H9 (cell line): Measurements from ENCODE around the gene APP. TPM values are rescaled to one million over a fixed set of nuclear protein-coding genes. Genes with fewer than 3 reads are reported as not detected.

Experiments used
- DNase-seq: peaks from one replicate; pipeline ENCODE4 v3.0.0-alpha.2; 2017
- H2AFZ ChIP-seq: one replicate; pipeline ENCODE4 v1.6.1; 2013; ENCODE audit warnings: mild to moderate bottlenecking, low read length, control low read depth, moderate library complexity
- H2AK5ac ChIP-seq: 2 replicates; pipeline ENCODE4 v1.6.1; 2013; ENCODE audit warnings: low read length, control low read depth, mixed read lengths; ENCODE audit not compliant: insufficient read length
- H2BK120ac ChIP-seq: one replicate; pipeline ENCODE4 v1.6.1; 2013; ENCODE audit warnings: low read depth, mild to moderate bottlenecking, low read length, control low read depth, inconsistent platforms; ENCODE audit not compliant: poor library complexity, severe bottlenecking
- H2BK12ac ChIP-seq: 2 replicates; pipeline ENCODE4 v1.6.1; 2013; ENCODE audit warnings: low read length, control low read depth, mixed read lengths, low read depth; ENCODE audit not compliant: insufficient read length
- H2BK15ac ChIP-seq: 2 replicates; pipeline ENCODE4 v1.6.1; 2013; ENCODE audit warnings: low read depth, low read length, control low read depth
- H2BK20ac ChIP-seq: one replicate; pipeline ENCODE4 v1.6.1; 2013; ENCODE audit warnings: low read depth, mild to moderate bottlenecking, low read length, control low read depth, inconsistent platforms; ENCODE audit not compliant: poor library complexity, severe bottlenecking
- H2BK5ac ChIP-seq: 2 replicates; pipeline ENCODE4 v1.6.1; 2013; ENCODE audit warnings: low read length, control low read depth, mixed read lengths; ENCODE audit not compliant: insufficient read length
- H3K14ac ChIP-seq: 2 replicates; pipeline ENCODE4 v1.6.1; 2013; ENCODE audit warnings: low read length, control low read depth; ENCODE audit not compliant: insufficient read depth
- H3K18ac ChIP-seq: 2 replicates; pipeline ENCODE4 v1.6.1; 2013; ENCODE audit warnings: low read depth, mild to moderate bottlenecking, mixed read lengths, low read length, control low read depth; ENCODE audit not compliant: insufficient read length
- H3K23ac ChIP-seq: 2 replicates; pipeline ENCODE4 v1.6.1; 2013; ENCODE audit warnings: low read length, control low read depth, mixed read lengths, low read depth; ENCODE audit not compliant: insufficient read length
- H3K23me2 ChIP-seq: 2 replicates; pipeline ENCODE4 v1.6.1; 2013; ENCODE audit warnings: low read depth, mild to moderate bottlenecking, mixed read lengths, low read length, control low read depth; ENCODE audit not compliant: insufficient read length, poor library complexity, severe bottlenecking
- H3K27ac ChIP-seq: 2 replicates; pipeline ENCODE4 v1.5.1; 2013; ENCODE audit warnings: low read length, control low read depth, mixed read lengths, low read depth; ENCODE audit not compliant: insufficient read length
- H3K27me3 ChIP-seq: 2 replicates; pipeline ENCODE4 v1.6.1; 2013; ENCODE audit warnings: low read length, control low read depth, inconsistent platforms; ENCODE audit not compliant: insufficient read depth
- H3K4ac ChIP-seq: 2 replicates; pipeline ENCODE4 v1.6.1; 2013; ENCODE audit warnings: low read depth, mild to moderate bottlenecking, control low read depth, inconsistent platforms, low read length, moderate library complexity
- H3K4me1 ChIP-seq: 2 replicates; pipeline ENCODE4 v1.6.1; 2013; ENCODE audit warnings: low read length, control low read depth, inconsistent platforms; ENCODE audit not compliant: insufficient read depth
- H3K4me2 ChIP-seq: 2 replicates; pipeline ENCODE4 v1.6.1; 2013; ENCODE audit warnings: low read length, control low read depth, mixed read lengths; ENCODE audit not compliant: insufficient read length, insufficient read depth
- H3K56ac ChIP-seq: 2 replicates; pipeline ENCODE4 v1.6.1; 2013; ENCODE audit warnings: low read depth, mild to moderate bottlenecking, mixed read lengths, low read length, control low read depth; ENCODE audit not compliant: insufficient read length
- H3K79me1 ChIP-seq: 2 replicates; pipeline ENCODE4 v1.6.1; 2013; ENCODE audit warnings: low read depth, mild to moderate bottlenecking, moderate library complexity, low read length, control low read depth, inconsistent platforms; ENCODE audit not compliant: insufficient read depth, poor library complexity, severe bottlenecking
- H3K79me2 ChIP-seq: 2 replicates; pipeline ENCODE4 v1.6.1; 2013; ENCODE audit warnings: low read length, control low read depth, inconsistent platforms; ENCODE audit not compliant: insufficient read depth
- H3K9ac ChIP-seq: 2 replicates; pipeline ENCODE4 v1.6.1; 2013; ENCODE audit warnings: low read length, control low read depth, mixed read lengths; ENCODE audit not compliant: insufficient read length; ENCODE audit errors: extremely low read depth
- H3K9me3 ChIP-seq: one replicate; pipeline ENCODE4 v1.6.1; 2013; ENCODE audit warnings: low read depth, low read length, inconsistent platforms; ENCODE audit not compliant: control insufficient read depth
- H3T11ph ChIP-seq: one replicate; pipeline ENCODE4 v1.6.1; 2013; ENCODE audit warnings: mild to moderate bottlenecking, low read length, control low read depth, inconsistent platforms
- H4K20me1 ChIP-seq: one replicate; pipeline ENCODE4 v1.6.1; 2013; ENCODE audit not compliant: control insufficient read depth, insufficient read length, insufficient read depth
- H4K5ac ChIP-seq: 2 replicates; pipeline ENCODE4 v1.6.1; 2013; ENCODE audit warnings: low read depth, mild to moderate bottlenecking, mixed read lengths, low read length, control low read depth; ENCODE audit not compliant: insufficient read length
- H4K8ac ChIP-seq: replicated peaks from 2 replicates; pipeline ENCODE4 v1.6.1; 2013; ENCODE audit warnings: low read length, control low read depth, mixed read lengths, low read depth; ENCODE audit not compliant: insufficient read length
- H4K91ac ChIP-seq: 2 replicates; pipeline ENCODE4 v1.6.1; 2013; ENCODE audit warnings: low read depth, mild to moderate bottlenecking, moderate library complexity, mixed read lengths, low read length, control low read depth; ENCODE audit not compliant: insufficient read length
- H3K27ac Mint-ChIP-seq, 3 experiments: 2 replicates in 2 of 3; 3 replicates in 1 of 3; pipeline ENCODE4 v1.8.0; 2020 to 2021; ENCODE audit warnings: mixed read lengths in 3 of 3, mild to moderate bottlenecking in 1 of 3, moderate library complexity in 1 of 3
- H3K27me3 Mint-ChIP-seq: 2 replicates; pipeline ENCODE4 v1.8.0; 2021; ENCODE audit warnings: low read depth, mild to moderate bottlenecking, moderate library complexity, mixed read lengths
- H3K36me3 Mint-ChIP-seq, 3 experiments: 2 replicates in 2 of 3; 3 replicates in 1 of 3; pipeline ENCODE4 v1.8.0; 2020 to 2021; ENCODE audit warnings: low read depth in 3 of 3, mixed read lengths in 3 of 3; ENCODE audit not compliant: insufficient read depth in 1 of 3
- H3K4me1 Mint-ChIP-seq, 2 experiments: 2 replicates each; pipeline ENCODE4 v1.8.0; 2020; ENCODE audit warnings: mixed read lengths in 2 of 2
- H3K4me3 Mint-ChIP-seq, 2 experiments: 2 replicates in 1 of 2; 3 replicates in 1 of 2; pipeline ENCODE4 v1.8.0; 2020 to 2021; ENCODE audit warnings: mild to moderate bottlenecking in 2 of 2, mixed read lengths in 2 of 2, moderate library complexity in 1 of 2
- H3K9me3 Mint-ChIP-seq, 2 experiments: 2 replicates in 1 of 2; 3 replicates in 1 of 2; pipeline ENCODE4 v1.8.0; 2020; ENCODE audit warnings: mild to moderate bottlenecking in 2 of 2, mixed read lengths in 2 of 2, moderate library complexity in 1 of 2
- WGBS: extraction: QIAGEN DNeasy Blood & Tissue Kit; methylation state at CpG from one replicate; pipeline ENCODE4 v1.1.7; 2013; ENCODE audit warnings: missing lambda C conversion rate, low lambda C conversion rate, mixed read lengths; ENCODE audit not compliant: insufficient read length; ENCODE audit errors: extremely low coverage; 5-methylcytosine and 5-hydroxymethylcytosine counted together
- total RNA-seq: library from RNA; stranded (reverse); gene quantifications from 2 replicates; pipeline ENCODE4 v1.2.1, GENCODE V29; 2021
- TF ChIP-seq, protein P1 (sequence below): fragments of 200-600 bp; sonication (generic); conservative IDR thresholded peaks from 3 replicates; pipeline ENCODE4 v1.8.0; 2021; ENCODE audit warnings: antibody characterized with exemption, mild to moderate bottlenecking

Gene APP
- total RNA-seq, 1 experiment from 2014 or later: 380 TPM

DNA sequence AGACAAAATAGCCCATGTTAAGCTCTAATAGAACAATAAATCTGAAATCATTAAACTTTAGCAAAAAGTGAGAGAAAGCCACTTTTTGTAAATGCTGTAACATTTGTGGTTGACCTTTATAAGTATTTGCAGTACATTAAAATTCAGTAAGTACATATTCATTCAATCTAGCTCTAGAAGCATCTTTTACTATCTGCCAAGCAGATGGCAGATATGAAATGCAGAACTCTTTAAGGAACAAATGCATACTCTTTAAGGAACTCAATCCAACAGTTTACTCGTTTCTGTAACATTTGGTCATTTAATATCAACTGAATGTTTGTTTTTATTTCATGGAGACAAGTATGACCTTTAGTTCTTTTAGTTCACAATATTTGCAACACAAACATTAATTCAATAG is 150.1 kb downstream of the APP start:
- Histone ChIP-seq H4K91ac (no peak overlapping the region), H2BK120ac (no peak overlapping the region), H2BK12ac (no peak overlapping the region), H3K79me2 (peaks cover 9% of the 10 kb centered on the region; the same call in 1 of the 2 replicates), H3T11ph (no peak overlapping the region), H3K18ac (no peak overlapping the region), H4K20me1 (no peaks in the 10 kb centered on the region), H3K56ac (no peak overlapping the region), H3K14ac (no peak overlapping the region), H3K79me1 (no peaks in the 10 kb centered on the region), H3K27me3 (no peaks in the 10 kb centered on the region), H4K8ac (no peak overlapping the region), H2BK5ac (no peak overlapping the region), H3K4me2 (no peak overlapping the region), H3K4ac (no peak overlapping the region), H3K23me2 (no peaks in the 10 kb centered on the region), H4K5ac (no peak overlapping the region), H3K9ac (no peak overlapping the region), H2AFZ (no peak overlapping the region), H2AK5ac (no peak overlapping the region), H3K9me3 (no peaks in the 10 kb centered on the region), H3K27ac (no peak overlapping the region), H2BK15ac (no peak overlapping the region), H2BK20ac (no peak overlapping the region), H3K4me1 (no peaks in the 10 kb centered on the region), H3K23ac (no peak overlapping the region)
- no peak for DNase-seq
- TF ChIP-seq, protein P1, sequence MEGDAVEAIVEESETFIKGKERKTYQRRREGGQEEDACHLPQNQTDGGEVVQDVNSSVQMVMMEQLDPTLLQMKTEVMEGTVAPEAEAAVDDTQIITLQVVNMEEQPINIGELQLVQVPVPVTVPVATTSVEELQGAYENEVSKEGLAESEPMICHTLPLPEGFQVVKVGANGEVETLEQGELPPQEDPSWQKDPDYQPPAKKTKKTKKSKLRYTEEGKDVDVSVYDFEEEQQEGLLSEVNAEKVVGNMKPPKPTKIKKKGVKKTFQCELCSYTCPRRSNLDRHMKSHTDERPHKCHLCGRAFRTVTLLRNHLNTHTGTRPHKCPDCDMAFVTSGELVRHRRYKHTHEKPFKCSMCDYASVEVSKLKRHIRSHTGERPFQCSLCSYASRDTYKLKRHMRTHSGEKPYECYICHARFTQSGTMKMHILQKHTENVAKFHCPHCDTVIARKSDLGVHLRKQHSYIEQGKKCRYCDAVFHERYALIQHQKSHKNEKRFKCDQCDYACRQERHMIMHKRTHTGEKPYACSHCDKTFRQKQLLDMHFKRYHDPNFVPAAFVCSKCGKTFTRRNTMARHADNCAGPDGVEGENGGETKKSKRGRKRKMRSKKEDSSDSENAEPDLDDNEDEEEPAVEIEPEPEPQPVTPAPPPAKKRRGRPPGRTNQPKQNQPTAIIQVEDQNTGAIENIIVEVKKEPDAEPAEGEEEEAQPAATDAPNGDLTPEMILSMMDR: no peak
- Mint-ChIP-seq H3K4me1 (peaks cover 19 to 25% of the 10 kb centered on the region in 2 experiments), H3K27me3 (no peaks in the 10 kb centered on the region), H3K36me3 (peaks cover 19 to 30% (median 21%) of the 10 kb centered on the region in 3 experiments), H3K9me3 (no peaks in the 10 kb centered on the region), H3K27ac (no peak overlapping the region), H3K4me3 (no peak overlapping the region)
- no CpG with 5 or more reads among the region's 1 CpG for WGBS
